Progenitor cell of endocrine pancreas (in vitro differentiated cells): Measurements from ENCODE around the gene KCNH1. TPM values are rescaled to one million over a fixed set of nuclear protein-coding genes. Genes with fewer than 3 reads are reported as not detected.

ENCODE experiments used
- DNase-seq: peaks from one replicate; pipeline ENCODE4 v3.0.0; 2021; ENCODE audit warnings: low spot score; ENCODE audit not compliant: unreplicated experiment
- H3K27ac Mint-ChIP-seq: 2 replicates; pipeline ENCODE4 v1.8.0; 2021; ENCODE audit warnings: mild to moderate bottlenecking, moderate library complexity, mixed read lengths
- H3K27me3 Mint-ChIP-seq: 2 replicates; pipeline ENCODE4 v1.8.0; 2021; ENCODE audit warnings: mixed read lengths
- H3K36me3 Mint-ChIP-seq: 2 replicates; pipeline ENCODE4 v1.8.0; 2022; ENCODE audit warnings: mixed read lengths; ENCODE audit not compliant: insufficient read depth
- H3K4me1 Mint-ChIP-seq: 2 replicates; pipeline ENCODE4 v1.8.0; 2021; ENCODE audit warnings: low read depth, mixed read lengths
- H3K4me3 Mint-ChIP-seq: 2 replicates; pipeline ENCODE4 v1.8.0; 2021; ENCODE audit warnings: low read depth, mild to moderate bottlenecking, moderate library complexity, mixed read lengths
- H3K9me3 Mint-ChIP-seq: 2 replicates; pipeline ENCODE4 v1.8.0; 2021; ENCODE audit warnings: low read depth, mixed read lengths
- CTCF ChIP-seq: fragments of 200-600 bp; sonication (generic); IDR thresholded peaks from one replicate; pipeline ENCODE4 v1.5.0; 2021; ENCODE audit warnings: antibody characterized with exemption, mild to moderate bottlenecking; ENCODE audit not compliant: unreplicated experiment
- total RNA-seq: library from RNA; stranded (reverse); gene quantifications from 2 replicates; pipeline ENCODE4 v1.2.1, GENCODE V29; 2021

The KCNH1 gene
- total RNA-seq, 1 donor from 2014 or later, result 0.38 TPM

- no peak for DNase-seq
- H3K36me3 Mint-ChIP-seq, result peaks cover 3% of the 10 kb centered on the region
- TF ChIP-seq CTCF, result peak; percentile 61
- peaks cover 5% of the 10 kb centered on the region for H3K9me3 Mint-ChIP-seq
- no peak overlapping the region for H3K27ac Mint-ChIP-seq
- peaks cover 3% of the 10 kb centered on the region for H3K4me1 Mint-ChIP-seq
- H3K4me3 Mint-ChIP-seq, result no peak overlapping the region
- H3K27me3 Mint-ChIP-seq, result peaks cover 37% of the 10 kb centered on the region
Measured at GRCh38 chr1:211135342-211135950, 1.5 kb upstream of the KCNH1 start.

GRCh38 chr1:211133393-211133835 is 534 bp downstream of the KCNH1 start:
- Mint-ChIP-seq H3K36me3 (no peaks in the 10 kb centered on the region), H3K4me3 (peak overlapping the region; percentile 59), H3K9me3 (no peaks in the 10 kb centered on the region), H3K4me1 (peaks cover 3% of the 10 kb centered on the region), H3K27me3 (peaks cover 54% of the 10 kb centered on the region), H3K27ac (no peak overlapping the region)
- DNase-seq, result no peak
- no peak for TF ChIP-seq CTCF

DNA sequence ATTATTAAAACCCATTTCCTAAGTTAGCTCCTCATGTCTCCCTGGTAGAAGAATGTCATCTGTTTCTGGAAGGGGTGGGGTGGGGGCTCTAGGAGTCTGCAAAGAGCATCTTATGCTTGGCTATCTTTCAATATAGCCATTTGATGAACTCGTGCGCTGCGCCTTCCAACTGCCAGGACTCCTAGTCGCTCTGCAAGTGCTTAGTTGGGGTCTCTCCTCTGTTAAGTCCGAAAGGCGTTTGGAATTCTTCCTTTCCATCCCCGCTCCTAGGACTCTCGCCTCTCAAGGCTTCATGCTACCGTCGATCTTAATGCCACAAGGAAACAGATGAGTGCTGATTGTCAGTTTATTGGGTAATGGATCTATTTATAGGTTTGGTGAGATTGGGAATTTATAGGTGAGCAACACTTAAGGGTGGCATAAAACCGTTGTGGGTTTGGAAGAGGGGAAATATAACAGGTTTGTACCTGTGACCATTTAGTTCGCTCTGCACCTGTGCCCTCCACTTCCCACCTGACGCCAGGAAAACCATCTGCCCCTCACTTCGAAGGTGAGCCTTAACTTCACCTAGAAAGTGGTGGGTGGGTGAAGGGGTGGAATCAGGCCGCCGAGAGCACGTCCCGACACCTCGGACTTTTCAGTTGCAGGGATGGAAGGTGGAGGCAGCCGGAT is 1.1 kb downstream of the KCNH1 start:
- H3K4me1 Mint-ChIP-seq, result peaks cover 3% of the 10 kb centered on the region
- DNase-seq, result no peak
- no peak for TF ChIP-seq CTCF
- H3K36me3 Mint-ChIP-seq, result no peaks in the 10 kb centered on the region
- H3K9me3 Mint-ChIP-seq, result no peaks in the 10 kb centered on the region
- no peak overlapping the region for H3K27ac Mint-ChIP-seq
- H3K4me3 Mint-ChIP-seq, result peak overlapping the region; percentile 27
- H3K27me3 Mint-ChIP-seq, result peaks cover 56% of the 10 kb centered on the region

GRCh38 chr1:211129776-211130175 is 4.2 kb downstream of the KCNH1 start:
- peaks cover 3% of the 10 kb centered on the region for H3K4me1 Mint-ChIP-seq
- DNase-seq, result no peak

GRCh38 chr1:211127166-211127565 is 6.8 kb downstream of the KCNH1 start:
- Mint-ChIP-seq H3K27me3 (peaks cover 47% of the 10 kb centered on the region), H3K36me3 (no peaks in the 10 kb centered on the region), H3K27ac (no peak overlapping the region), H3K9me3 (no peaks in the 10 kb centered on the region), H3K4me3 (no peak overlapping the region), H3K4me1 (no peaks in the 10 kb centered on the region)
- no peak for TF ChIP-seq CTCF
- no peak for DNase-seq

More at GRCh38 chr1:211129776-211130175, 4.2 kb downstream of the KCNH1 start:
- Mint-ChIP-seq H3K36me3 (no peaks in the 10 kb centered on the region), H3K27me3 (peaks cover 59% of the 10 kb centered on the region), H3K9me3 (no peaks in the 10 kb centered on the region), H3K27ac (no peak overlapping the region), H3K4me3 (no peak overlapping the region)
- TF ChIP-seq CTCF, result no peak
